GM06990 (cell line): ENCODE measurements around the gene ITPKC.

Experiments
- DNase-seq: peaks from one replicate; pipeline ENCODE4 v3.0.0-alpha.2; 2011; ENCODE audit not compliant: insufficient read length; ENCODE audit errors: extremely low read depth
- H3K27me3 ChIP-seq: replicated peaks from 2 replicates; pipeline ENCODE4 v1.6.0; 2011; ENCODE audit warnings: low read length; ENCODE audit not compliant: control insufficient read depth, insufficient read depth
- H3K36me3 ChIP-seq: 2 replicates; pipeline ENCODE4 v1.5.1; 2011; ENCODE audit warnings: low read length; ENCODE audit not compliant: control insufficient read depth, insufficient read depth
- H3K4me3 ChIP-seq: replicated peaks from 2 replicates; pipeline ENCODE4 v1.5.1; 2011; ENCODE audit warnings: low read depth, mild to moderate bottlenecking, control low read depth, low read length
- TF ChIP-seq, protein P1 (sequence below): IDR thresholded peaks from 2 replicates; pipeline ENCODE4 v1.5.1; 2011; ENCODE audit warnings: low read length, control low read depth, mild to moderate bottlenecking, inconsistent platforms; ENCODE audit not compliant: insufficient read depth, poor library complexity, severe bottlenecking

Gene ITPKC

DNA sequence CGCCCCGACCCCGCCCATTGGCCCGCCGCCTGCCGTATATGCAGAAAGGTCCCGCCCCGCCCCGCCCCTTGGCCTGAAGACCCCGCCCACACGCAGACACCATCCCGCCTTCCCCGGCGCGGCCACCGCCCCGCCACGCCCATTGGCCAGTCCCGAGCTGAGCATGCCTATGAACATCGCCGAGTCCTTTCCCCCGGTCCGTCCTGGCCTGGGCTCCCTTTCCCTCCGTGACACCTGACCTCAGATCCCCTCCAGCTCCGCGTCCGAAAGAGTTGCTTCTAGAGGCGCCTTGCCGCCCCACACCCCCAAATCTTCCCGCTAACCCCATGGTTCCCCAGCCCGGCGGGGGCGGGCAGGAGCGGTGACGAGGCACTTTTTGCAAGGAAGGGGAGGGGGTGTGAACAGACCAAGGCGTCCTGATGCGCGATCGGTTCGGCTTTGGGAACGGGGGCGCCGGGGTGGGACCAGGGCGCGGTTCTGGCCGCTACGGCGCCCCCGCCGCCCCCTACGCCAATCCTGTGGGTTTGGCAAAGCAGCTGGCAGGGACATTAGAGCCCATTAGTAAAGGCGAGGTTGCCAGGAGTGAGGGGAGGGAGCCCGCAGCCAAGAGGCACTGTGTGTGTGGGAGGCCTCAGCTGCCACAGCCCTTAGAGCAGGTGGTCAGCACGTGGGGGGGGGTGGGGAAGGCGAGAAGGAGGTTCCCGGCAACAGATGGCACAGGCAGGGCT is 26.1 kb upstream of the ITPKC start:
- Histone ChIP-seq H3K27me3 (no peaks in the 10 kb centered on the region), H3K4me3 (peak overlapping the region; percentile 67), H3K36me3 (peaks cover 3% of the 10 kb centered on the region)
- DNase-seq = peak; percentile 90
- TF ChIP-seq, protein P1, sequence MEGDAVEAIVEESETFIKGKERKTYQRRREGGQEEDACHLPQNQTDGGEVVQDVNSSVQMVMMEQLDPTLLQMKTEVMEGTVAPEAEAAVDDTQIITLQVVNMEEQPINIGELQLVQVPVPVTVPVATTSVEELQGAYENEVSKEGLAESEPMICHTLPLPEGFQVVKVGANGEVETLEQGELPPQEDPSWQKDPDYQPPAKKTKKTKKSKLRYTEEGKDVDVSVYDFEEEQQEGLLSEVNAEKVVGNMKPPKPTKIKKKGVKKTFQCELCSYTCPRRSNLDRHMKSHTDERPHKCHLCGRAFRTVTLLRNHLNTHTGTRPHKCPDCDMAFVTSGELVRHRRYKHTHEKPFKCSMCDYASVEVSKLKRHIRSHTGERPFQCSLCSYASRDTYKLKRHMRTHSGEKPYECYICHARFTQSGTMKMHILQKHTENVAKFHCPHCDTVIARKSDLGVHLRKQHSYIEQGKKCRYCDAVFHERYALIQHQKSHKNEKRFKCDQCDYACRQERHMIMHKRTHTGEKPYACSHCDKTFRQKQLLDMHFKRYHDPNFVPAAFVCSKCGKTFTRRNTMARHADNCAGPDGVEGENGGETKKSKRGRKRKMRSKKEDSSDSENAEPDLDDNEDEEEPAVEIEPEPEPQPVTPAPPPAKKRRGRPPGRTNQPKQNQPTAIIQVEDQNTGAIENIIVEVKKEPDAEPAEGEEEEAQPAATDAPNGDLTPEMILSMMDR = no peak

DNA sequence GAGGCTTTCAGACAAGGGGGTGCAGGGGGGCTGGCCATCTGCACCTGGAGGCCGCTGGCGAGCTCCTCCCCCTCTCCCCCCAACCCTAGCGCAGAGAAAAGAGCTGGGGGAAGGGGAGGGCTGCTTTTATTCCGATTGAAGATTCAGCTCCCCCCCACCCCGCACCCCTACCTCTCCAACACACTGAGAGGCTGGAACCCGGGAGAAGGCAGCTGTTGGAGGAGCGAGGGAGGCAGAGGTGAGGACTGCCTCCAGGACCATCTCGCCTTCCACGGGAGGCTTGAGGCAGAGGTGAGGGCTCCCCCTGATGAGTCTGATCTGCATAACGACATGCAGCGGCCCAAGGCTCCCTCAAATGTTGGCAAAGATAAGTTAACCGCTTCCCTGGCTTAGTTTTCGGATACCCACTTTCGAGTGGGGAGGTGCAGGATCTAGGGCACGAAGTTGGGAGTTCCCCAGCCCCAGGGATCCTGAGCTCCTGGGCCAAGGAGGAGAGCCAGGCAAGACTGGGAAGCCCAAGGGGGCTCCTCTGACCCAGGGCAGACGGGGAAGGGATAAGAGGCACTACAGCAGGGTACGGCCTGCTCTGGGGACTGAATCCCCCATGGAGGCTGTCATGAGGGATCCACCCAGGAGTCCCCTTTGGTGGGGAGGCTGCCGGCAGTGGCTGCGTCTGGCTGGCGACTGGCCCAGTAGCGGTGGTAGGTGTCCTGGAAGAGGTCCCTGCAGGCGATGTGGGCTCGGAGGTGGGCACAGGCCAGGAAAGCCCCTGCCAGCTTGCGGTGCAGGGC is 25.3 kb upstream of the ITPKC start:
- no peaks in the 10 kb centered on the region for H3K27me3 ChIP-seq
- H3K4me3 ChIP-seq = no peak overlapping the region; the same call in 1 of the 2 replicates
- H3K36me3 ChIP-seq = peaks cover 3% of the 10 kb centered on the region
- TF ChIP-seq, protein P1 = no peak
- no peak for DNase-seq

DNA sequence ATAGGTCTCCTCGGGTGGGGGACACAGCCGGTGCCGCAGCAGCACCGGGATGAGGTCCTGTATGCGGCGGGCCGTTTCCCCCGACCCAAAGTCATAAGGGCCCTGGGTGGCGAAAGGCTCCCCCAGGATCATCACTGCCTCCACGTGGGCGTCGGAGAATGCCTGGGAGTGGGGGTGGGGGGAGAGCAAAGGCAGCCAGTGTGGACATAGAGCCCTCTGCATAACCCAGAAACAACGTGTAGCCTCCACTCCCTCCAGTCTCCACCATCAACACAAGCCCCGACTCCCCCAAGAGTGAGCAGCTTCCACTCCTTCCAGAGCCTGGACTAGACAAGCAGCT is 24.7 kb upstream of the ITPKC start:
- H3K27me3 ChIP-seq = no peaks in the 10 kb centered on the region
- H3K4me3 ChIP-seq = no peak overlapping the region
- no peak for DNase-seq
- TF ChIP-seq, protein P1 = no peak
- peaks cover 3% of the 10 kb centered on the region for H3K36me3 ChIP-seq

DNA sequence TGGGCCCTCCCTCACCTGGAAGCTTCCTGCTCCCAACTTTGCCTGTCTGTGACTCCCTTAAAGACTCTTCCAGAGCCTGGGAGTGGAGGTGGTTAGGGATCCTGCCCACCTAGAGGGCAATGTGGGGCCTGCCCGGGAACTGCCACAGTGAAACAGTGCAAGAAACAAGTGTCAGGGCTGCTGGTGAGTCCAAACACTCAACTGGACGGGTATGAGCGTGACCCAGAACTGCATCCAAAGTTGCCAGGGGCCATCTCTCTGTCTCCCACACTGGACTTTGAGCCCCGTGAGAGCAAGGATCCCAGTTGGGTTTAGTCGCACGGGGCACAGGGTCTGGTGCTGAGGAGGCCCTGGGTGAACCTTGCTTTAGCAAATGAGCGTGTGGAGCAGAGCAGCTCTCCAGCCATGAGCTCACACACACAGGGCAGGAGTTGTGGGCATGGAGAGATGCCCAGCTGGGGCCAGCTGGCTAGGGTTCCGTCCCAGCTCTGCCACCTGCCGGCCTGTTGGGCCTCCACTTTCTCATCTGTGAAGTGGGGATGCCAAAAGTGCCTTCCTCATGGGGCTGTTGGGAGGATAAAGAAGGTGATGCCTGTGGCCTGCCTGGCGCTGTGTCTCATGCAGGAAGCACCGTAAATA is 23.6 kb upstream of the ITPKC start:
- Histone ChIP-seq H3K27me3 (no peaks in the 10 kb centered on the region), H3K36me3 (peaks cover 3% of the 10 kb centered on the region), H3K4me3 (no peak overlapping the region)
- TF ChIP-seq, protein P1 = peak; percentile 9
- DNase-seq = no peak

DNA sequence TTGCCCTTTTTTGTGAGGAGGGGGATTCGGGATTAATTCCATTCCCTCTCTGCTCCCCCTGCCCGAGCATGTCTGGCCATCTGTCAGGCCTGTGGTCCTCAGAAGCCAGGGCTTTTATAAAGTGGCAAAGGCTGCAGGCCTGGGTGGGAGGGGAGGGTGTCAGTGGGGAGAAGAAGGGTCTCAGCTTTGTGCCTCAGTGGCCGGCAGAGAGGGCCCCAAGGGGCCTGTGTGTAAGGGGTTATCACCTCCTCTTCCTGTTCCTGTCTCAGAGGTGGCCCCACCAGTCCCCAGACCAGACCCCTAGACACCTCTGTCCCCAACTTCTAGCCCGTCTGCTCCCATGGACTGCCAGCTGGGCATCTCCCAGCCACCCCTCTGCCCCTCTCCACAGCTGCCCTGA is 23.0 kb upstream of the ITPKC start:
- Histone ChIP-seq H3K4me3 (no peak overlapping the region), H3K36me3 (peaks cover 3% of the 10 kb centered on the region), H3K27me3 (no peaks in the 10 kb centered on the region)
- TF ChIP-seq, protein P1 = no peak
- no peak for DNase-seq
